GM20000 (cell line): ENCODE measurements around the gene PAQR9.

Experiments
- DNase-seq: peaks from one replicate; pipeline ENCODE4 v3.0.0; 2012; ENCODE audit warnings: low spot score
- TF ChIP-seq, protein P1 (sequence below): IDR thresholded peaks from 2 replicates; pipeline ENCODE4 v1.5.1; 2012; ENCODE audit warnings: mild to moderate bottlenecking, control low read depth; ENCODE audit errors: extremely low read depth, missing control alignments

Gene PAQR9

GRCh38 chr3:142982038-142982773 lies 18.7 kb upstream of the PAQR9 start:
- TF ChIP-seq, protein P1, sequence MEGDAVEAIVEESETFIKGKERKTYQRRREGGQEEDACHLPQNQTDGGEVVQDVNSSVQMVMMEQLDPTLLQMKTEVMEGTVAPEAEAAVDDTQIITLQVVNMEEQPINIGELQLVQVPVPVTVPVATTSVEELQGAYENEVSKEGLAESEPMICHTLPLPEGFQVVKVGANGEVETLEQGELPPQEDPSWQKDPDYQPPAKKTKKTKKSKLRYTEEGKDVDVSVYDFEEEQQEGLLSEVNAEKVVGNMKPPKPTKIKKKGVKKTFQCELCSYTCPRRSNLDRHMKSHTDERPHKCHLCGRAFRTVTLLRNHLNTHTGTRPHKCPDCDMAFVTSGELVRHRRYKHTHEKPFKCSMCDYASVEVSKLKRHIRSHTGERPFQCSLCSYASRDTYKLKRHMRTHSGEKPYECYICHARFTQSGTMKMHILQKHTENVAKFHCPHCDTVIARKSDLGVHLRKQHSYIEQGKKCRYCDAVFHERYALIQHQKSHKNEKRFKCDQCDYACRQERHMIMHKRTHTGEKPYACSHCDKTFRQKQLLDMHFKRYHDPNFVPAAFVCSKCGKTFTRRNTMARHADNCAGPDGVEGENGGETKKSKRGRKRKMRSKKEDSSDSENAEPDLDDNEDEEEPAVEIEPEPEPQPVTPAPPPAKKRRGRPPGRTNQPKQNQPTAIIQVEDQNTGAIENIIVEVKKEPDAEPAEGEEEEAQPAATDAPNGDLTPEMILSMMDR: no peak
- no peak for DNase-seq

GRCh38 chr3:142981108-142981507 lies 17.6 kb upstream of the PAQR9 start:
- DNase-seq: no peak
- TF ChIP-seq, protein P1: no peak

DNA sequence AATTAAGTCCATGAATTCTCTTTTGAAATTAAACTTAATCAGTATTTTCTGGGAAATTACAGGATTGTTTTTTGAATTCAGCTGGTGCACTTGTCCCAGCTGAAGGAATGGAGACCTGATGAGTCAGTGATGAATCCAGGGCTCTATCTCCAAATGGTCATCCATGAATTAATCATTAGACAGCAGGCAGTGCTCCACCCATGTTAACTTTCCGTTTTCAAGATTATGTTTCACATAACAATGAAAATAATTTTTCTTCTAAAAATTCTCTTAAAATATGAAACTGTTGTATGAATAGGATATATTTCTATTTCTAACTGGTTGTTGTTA lies 13.9 kb upstream of the PAQR9 start:
- TF ChIP-seq, protein P1: no peak

GRCh38 chr3:142976621-142977398 lies 13.3 kb upstream of the PAQR9 start:
- TF ChIP-seq, protein P1: no peak
- no peak for DNase-seq

More for the DNA sequence above, 13.9 kb upstream of the PAQR9 start:
- no peak for DNase-seq

DNA sequence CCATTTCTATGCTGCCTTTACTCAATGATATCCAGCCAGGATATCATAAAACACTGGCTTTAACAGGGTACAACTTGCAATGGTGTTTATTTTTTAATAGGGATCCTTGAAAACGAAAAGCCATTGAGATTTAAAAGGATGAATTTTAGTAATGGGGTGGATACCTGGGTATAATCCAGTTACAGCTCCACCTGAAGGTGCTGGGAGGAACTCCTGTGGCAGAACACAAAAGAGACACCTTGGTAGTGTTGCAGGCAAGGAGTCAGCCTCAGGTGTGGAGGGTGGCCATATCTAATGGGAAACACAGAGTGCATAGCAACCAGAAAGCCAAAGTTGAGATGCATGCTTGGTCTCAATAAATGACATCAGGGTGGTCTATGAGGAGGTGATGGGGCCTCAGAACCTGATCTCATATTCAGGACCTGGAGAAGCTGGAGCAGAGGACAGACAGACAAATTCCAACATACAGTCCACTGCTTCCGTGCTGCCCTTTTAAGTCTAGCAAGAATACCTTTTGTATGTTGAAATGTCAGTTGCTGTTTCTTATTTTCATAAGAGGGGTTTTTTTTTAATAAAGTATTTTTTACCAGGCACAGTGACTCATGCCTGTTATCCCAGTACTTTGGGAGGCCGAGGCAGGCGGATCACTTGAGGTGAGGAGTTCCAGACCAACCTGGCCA lies 12.0 kb upstream of the PAQR9 start:
- no peak for DNase-seq
- TF ChIP-seq, protein P1: no peak

GRCh38 chr3:142973217-142974009 lies 9.9 kb upstream of the PAQR9 start:
- TF ChIP-seq, protein P1: no peak
- DNase-seq: no peak
